Stomach (tissue), 4 donors: ENCODE data around the gene PPP1CC.

Experiments used
- POLR2A ChIP-seq, 4 donors: fragments of 450-650 bp; IDR thresholded peaks; one replicate each; pipeline ENCODE4 v1.6.1; 2016; ENCODE audit warnings: antibody characterized with exemption in 4 of 4, control low read depth in 2 of 4, mild to moderate bottlenecking in 1 of 4, moderate library complexity in 1 of 4
- TF ChIP-seq, protein P1 (sequence below), 7 experiments: fragments of 450-650 bp in 4 of 7; fragments of 200-600 bp in 3 of 7; sonication (generic) in 3 of 7; IDR thresholded peaks; one replicate each; pipeline ENCODE4 v1.5.1; 2016 to 2019; ENCODE audit warnings: antibody characterized with exemption in 7 of 7, control low read depth in 2 of 7, mild to moderate bottlenecking in 1 of 7

DNA sequence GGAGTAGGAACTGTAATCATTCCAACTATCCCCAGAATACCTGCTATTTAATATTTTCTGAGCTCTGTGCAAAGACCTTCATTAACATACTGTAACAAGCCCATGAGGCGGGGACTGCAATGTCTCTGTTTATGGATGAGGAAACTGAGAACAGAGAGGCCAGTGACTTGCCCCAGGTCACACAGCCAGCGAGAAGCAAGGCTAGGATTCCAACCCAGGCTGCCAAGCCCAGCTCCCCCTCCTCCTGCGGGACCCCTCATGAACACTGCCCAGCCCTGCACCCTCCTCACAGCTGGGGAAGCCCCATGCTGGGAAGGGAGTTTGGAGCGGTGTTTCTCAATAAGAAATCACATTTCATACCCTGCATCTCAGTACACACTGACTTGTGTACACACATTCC, 64.7 kb downstream of the PPP1CC start:
- TF ChIP-seq POLR2A (IDR thresholded peaks at IDR 0.05), result no peak
- TF ChIP-seq, protein P1, sequence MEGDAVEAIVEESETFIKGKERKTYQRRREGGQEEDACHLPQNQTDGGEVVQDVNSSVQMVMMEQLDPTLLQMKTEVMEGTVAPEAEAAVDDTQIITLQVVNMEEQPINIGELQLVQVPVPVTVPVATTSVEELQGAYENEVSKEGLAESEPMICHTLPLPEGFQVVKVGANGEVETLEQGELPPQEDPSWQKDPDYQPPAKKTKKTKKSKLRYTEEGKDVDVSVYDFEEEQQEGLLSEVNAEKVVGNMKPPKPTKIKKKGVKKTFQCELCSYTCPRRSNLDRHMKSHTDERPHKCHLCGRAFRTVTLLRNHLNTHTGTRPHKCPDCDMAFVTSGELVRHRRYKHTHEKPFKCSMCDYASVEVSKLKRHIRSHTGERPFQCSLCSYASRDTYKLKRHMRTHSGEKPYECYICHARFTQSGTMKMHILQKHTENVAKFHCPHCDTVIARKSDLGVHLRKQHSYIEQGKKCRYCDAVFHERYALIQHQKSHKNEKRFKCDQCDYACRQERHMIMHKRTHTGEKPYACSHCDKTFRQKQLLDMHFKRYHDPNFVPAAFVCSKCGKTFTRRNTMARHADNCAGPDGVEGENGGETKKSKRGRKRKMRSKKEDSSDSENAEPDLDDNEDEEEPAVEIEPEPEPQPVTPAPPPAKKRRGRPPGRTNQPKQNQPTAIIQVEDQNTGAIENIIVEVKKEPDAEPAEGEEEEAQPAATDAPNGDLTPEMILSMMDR (IDR thresholded peaks at IDR 0.05), result no peak
